ENCODE results near the gene BCL2.

The BCL2 gene

GRCh38 chr18:63254716-63255399 lies 64.7 kb downstream of the BCL2 start:
- TF ChIP-seq, protein P1, sequence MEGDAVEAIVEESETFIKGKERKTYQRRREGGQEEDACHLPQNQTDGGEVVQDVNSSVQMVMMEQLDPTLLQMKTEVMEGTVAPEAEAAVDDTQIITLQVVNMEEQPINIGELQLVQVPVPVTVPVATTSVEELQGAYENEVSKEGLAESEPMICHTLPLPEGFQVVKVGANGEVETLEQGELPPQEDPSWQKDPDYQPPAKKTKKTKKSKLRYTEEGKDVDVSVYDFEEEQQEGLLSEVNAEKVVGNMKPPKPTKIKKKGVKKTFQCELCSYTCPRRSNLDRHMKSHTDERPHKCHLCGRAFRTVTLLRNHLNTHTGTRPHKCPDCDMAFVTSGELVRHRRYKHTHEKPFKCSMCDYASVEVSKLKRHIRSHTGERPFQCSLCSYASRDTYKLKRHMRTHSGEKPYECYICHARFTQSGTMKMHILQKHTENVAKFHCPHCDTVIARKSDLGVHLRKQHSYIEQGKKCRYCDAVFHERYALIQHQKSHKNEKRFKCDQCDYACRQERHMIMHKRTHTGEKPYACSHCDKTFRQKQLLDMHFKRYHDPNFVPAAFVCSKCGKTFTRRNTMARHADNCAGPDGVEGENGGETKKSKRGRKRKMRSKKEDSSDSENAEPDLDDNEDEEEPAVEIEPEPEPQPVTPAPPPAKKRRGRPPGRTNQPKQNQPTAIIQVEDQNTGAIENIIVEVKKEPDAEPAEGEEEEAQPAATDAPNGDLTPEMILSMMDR (IDR thresholded peaks at IDR 0.05; ENCODE audit: insufficient read depth, low read length, missing control alignments) = no peak
- ChIA-PET CTCF (interaction anchor here (1.1 kb wide), 1 partner anchor 17 kb away, joined by 3 read pairs; no protein-coding TSS in a partner anchor), POLR2A (no interaction called here)
- H3K4me3 ChIP-seq (ENCODE audit: low read depth, low read length) = no peak overlapping the region
- DNase-seq (ENCODE audit: low read depth, low spot score) = no peak

- CTCF ChIA-PET = interaction anchor here (1.0 to 1.1 kb wide), 2 partner anchors 19 to 66 kb away, joined by 3 read pairs; partner anchors contain the start of gene BCL2
- H3K4me3 ChIP-seq (ENCODE audit: low read depth, low read length) = no peak overlapping the region
- POLR2A ChIA-PET = no interaction called here
- TF ChIP-seq, protein P1 (IDR thresholded peaks at IDR 0.05; ENCODE audit: insufficient read depth, low read length, missing control alignments) = no peak
- no peak for DNase-seq (ENCODE audit: low read depth, low spot score)
Measured at GRCh38 chr18:63253428-63254372, 65.9 kb downstream of the BCL2 start.

- CTCF ChIA-PET = interaction anchor here (1.0 kb wide), 1 partner anchor 67 kb away, joined by 3 read pairs; the partner anchor contains the start of gene BCL2
- POLR2A ChIA-PET = no interaction called here
- TF ChIP-seq, protein P1 (IDR thresholded peaks at IDR 0.05; ENCODE audit: insufficient read depth, low read length, missing control alignments) = no peak
- H3K4me3 ChIP-seq (ENCODE audit: low read depth, low read length) = no peak overlapping the region
- DNase-seq (ENCODE audit: low read depth, low spot score) = no peak
Measured at GRCh38 chr18:63253014-63253413, 66.6 kb downstream of the BCL2 start.

DNA sequence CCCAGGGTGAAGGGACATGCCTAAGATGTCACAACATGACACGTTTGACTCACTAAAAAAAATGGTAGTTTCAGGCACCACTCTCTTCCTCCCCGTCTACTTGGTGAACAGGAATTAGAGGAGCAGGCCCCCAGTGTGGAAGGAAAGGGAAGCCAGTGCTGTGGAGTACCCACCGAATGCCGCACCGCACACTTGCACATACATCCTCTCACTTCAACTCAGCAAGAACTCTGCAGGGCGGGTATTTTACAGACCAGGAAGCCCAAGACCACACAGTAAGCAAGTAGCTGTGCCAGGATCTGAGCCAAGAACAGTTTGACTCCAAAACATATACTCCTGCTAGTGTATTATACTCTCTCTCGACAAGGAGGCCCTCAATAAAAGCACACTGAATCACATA lies 69.8 kb downstream of the BCL2 start:
- H3K4me3 ChIP-seq (ENCODE audit: low read depth, low read length) = no peak overlapping the region
- TF ChIP-seq, protein P1 (IDR thresholded peaks at IDR 0.05; ENCODE audit: insufficient read depth, low read length, missing control alignments) = no peak
- CTCF ChIA-PET = no interaction called here
- POLR2A ChIA-PET = no interaction called here
- DNase-seq (ENCODE audit: low read depth, low spot score) = no peak

DNA sequence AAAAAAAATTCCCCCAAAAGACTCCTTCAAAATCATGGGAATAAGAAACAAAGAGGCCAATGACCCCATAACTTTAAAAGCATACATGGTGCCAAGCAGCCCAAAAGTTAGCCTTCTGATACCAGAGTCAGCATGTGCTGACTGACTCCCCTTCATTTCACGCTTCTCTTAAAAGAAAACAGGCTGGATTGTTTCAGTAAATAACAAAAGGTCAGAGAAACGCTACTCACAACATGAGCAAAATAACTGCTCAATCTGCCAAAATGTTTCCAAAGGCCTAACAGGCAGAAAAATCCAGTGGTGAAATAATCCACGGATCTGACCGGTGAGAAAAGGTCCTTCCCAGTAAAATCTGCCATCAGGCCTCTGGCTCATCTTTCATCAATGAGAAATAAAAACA lies 71.6 kb downstream of the BCL2 start:
- ChIA-PET CTCF (no interaction called here), POLR2A (no interaction called here)
- TF ChIP-seq, protein P1 (IDR thresholded peaks at IDR 0.05; ENCODE audit: insufficient read depth, low read length, missing control alignments) = no peak
- DNase-seq (ENCODE audit: low read depth, low spot score) = no peak
- H3K4me3 ChIP-seq (ENCODE audit: low read depth, low read length) = no peak overlapping the region

DNA sequence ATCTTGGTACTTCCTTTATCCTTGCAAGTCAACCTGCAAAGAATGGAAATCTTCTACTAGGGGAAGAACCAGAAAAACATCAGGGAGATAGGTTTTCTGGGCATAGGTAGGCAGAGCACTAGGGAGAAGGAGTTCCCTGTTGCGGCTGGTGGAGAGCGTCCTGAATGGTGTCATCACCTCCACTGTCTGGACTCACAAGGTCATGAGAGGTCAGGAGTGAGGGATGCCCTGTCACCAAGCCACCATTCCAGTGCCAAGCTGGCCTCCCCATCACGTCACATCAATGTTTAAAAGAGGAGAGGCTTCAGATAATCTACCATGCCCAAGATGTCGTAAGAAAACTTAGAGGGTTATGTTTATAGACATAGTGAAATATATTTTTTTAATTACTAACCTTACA lies 72.1 kb downstream of the BCL2 start:
- ChIA-PET POLR2A (no interaction called here), CTCF (no interaction called here)
- no peak overlapping the region for H3K4me3 ChIP-seq (ENCODE audit: low read depth, low read length)
- TF ChIP-seq, protein P1 (IDR thresholded peaks at IDR 0.05; ENCODE audit: insufficient read depth, low read length, missing control alignments) = no peak
- no peak for DNase-seq (ENCODE audit: low read depth, low spot score)

Measured in AG04449 (cell line).